ENCODE data around the gene S1PR2. TPM values are rescaled to one million over a fixed set of nuclear protein-coding genes. Genes with fewer than 3 reads are reported as not detected.

S1PR2 gene, protein sequence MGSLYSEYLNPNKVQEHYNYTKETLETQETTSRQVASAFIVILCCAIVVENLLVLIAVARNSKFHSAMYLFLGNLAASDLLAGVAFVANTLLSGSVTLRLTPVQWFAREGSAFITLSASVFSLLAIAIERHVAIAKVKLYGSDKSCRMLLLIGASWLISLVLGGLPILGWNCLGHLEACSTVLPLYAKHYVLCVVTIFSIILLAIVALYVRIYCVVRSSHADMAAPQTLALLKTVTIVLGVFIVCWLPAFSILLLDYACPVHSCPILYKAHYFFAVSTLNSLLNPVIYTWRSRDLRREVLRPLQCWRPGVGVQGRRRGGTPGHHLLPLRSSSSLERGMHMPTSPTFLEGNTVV
- 8.7 TPM for polyA plus RNA-seq (2013, experiment 1 of 2)
- polyA plus RNA-seq (2013, experiment 2 of 2), result 8.2 TPM

DNA sequence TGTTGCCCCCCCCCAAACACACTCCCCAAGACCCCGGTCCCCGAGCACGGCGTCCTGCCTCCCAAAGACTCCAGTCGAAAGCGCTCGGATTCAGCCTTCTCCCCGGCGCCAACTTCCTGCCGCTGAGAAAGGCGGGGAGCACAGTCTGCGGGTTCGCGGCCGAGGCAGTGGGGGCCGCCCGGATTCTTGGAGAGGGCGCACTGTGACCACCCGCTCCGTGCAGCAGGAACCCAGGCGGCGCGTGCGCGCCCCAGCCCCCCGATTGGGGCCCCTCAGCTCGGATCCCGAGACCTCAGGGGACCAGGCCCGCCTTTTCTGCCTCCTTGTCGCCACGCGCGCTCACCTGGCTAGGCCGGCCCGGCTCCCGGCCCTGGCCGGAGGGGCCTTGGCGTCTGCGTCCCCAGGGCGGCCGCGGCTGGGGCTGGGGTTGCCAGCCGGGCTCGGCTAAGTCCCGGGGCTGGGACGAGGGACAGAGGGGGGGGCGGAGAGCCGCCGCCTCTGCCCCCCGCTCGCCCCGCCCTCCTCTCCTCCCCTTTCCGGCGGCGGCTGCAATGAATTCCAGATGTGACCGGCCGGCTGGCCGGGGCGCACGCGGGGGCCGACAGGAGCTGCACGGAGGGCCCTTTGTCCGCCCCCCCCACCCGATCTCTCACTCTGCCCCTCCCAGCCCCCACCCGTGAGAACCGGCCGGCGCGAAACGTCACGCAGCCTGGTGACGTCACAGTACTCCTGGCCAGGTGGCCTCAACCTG is at the start of gene S1PR2:
S1PR2 (minus strand) TSS at position 471 of the 751 bp plus-strand sequence. CDS start 6,426 bp downstream, outside the sequence.
- peak within 1 kb of the TSS; percentile 86 for H3K4me2 ChIP-seq (ENCODE audit: low read length, poor library complexity, severe bottlenecking)
- peak within 1 kb of the TSS; percentile 71 to 84 for H3K4ac ChIP-seq (ENCODE audit: low read depth in 1 of 2, low read length in 2 of 2)
- peak within 1 kb of the TSS; percentile 94 for H3K9ac ChIP-seq (ENCODE audit: low read length)
- no peaks in the 10 kb centered on the region for H3K9me3 ChIP-seq (ENCODE audit: control insufficient read depth, low read length)
- peaks cover 12% of the 10 kb centered on the region for H3K79me1 ChIP-seq (replicated peaks; ENCODE audit: low read length, poor library complexity, severe bottlenecking)
- WGBS, result under 1% methylated on average over 52 of the region's 73 CpGs
- peak within 1 kb of the TSS; percentile 26 to 97 for H3K14ac ChIP-seq (ENCODE audit: low read length in 2 of 2)
- H3K18ac ChIP-seq (ENCODE audit: low read depth in 1 of 2, low read length in 2 of 2), result peak within 1 kb of the TSS; percentile 93 to 99
- peaks cover 13% of the 10 kb centered on the region for H3K4me1 ChIP-seq (ENCODE audit: control insufficient read depth, insufficient read depth, low read depth, low read length)
- H2AK5ac ChIP-seq (ENCODE audit: low read length, severe bottlenecking), result no peak within 1 kb of the TSS
- H4K8ac ChIP-seq (ENCODE audit: low read length), result peak within 1 kb of the TSS; percentile 67
- peak within 1 kb of the TSS; percentile 93 for H2AFZ ChIP-seq (ENCODE audit: low read depth, low read length)
- peak within 1 kb of the TSS; percentile 62 to 90 for H2BK12ac ChIP-seq (ENCODE audit: low read length in 2 of 2)
- peak within 1 kb of the TSS; percentile 91 for H4K91ac ChIP-seq (ENCODE audit: low read length)
- H2BK15ac ChIP-seq (ENCODE audit: low read depth, poor library complexity, severe bottlenecking), result peak within 1 kb of the TSS; percentile 96
- H2BK120ac ChIP-seq (ENCODE audit: low read depth, low read length), result peak within 1 kb of the TSS; percentile 97
- H3K23ac ChIP-seq (ENCODE audit: low read length in 2 of 2), result peak within 1 kb of the TSS; percentile 53 to 66
- no peaks in the 10 kb centered on the region for H3K36me3 ChIP-seq (ENCODE audit: control insufficient read depth in 1 of 2, insufficient read depth in 2 of 2, low read depth in 1 of 2, low read length in 2 of 2)
- peak; percentile 80 for DNase-seq
- no peak within 1 kb of the TSS for H2BK5ac ChIP-seq (ENCODE audit: low read depth, low read length, poor library complexity, severe bottlenecking)
- H3K4me3 ChIP-seq (ENCODE audit: insufficient read depth in 1 of 2, low read depth in 1 of 2, low read length in 2 of 2), result peak within 1 kb of the TSS; percentile 85 to 93
- no peak within 1 kb of the TSS for H3K27ac ChIP-seq (ENCODE audit: low read length, poor library complexity, severe bottlenecking)
- H3K27me3 ChIP-seq (ENCODE audit: control insufficient read depth in 1 of 2, insufficient read depth in 1 of 2, low read length in 2 of 2), result no peaks in the 10 kb centered on the region

DNA sequence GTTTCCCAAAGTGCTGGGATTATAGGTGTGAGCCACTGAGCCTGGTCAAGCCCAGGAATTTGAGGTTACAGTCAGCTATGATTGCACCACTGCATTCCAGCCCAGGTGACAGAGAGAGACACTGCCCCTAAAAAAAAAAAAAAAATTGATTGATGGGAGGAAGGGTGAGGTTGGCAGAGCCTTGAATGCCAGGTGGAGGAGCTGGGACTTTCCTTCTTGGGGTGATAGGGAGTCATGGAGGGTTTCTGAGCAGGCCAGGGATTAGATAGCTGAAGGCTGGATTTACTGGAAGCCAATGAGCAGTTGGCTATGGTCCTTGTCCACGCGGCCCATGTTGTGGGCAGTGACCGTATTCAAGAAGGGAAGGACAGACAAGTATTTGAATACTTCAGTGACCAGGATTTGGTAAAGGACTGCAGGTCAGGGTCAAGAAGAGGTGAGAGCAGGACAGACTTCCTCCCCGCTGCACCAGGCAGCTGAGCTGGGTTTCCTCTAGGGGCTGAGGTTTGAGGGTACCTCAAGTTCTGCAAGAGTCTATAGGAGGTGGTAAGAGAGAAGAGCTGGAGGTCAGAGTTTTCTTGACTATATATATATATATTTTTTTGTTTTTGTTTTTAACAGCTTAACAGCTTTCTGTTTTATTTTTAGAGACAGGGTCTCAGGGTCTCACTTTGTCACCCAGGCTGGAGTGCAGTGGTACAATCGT is 48.8 kb upstream of the S1PR2 start:
- H2BK5ac ChIP-seq (ENCODE audit: low read depth, low read length, poor library complexity, severe bottlenecking), result no peak overlapping the region
- 89% methylated on average over 5 of the region's 5 CpGs for WGBS
- H2BK120ac ChIP-seq (ENCODE audit: low read depth, low read length), result no peak overlapping the region
- H3K27me3 ChIP-seq (ENCODE audit: control insufficient read depth in 1 of 2, insufficient read depth in 1 of 2, low read length in 2 of 2), result no peaks in the 10 kb centered on the region
- no peak overlapping the region for H4K8ac ChIP-seq (ENCODE audit: low read length)
- no peak overlapping the region for H2AFZ ChIP-seq (ENCODE audit: low read depth, low read length)
- H3K23ac ChIP-seq (ENCODE audit: low read length in 2 of 2), result no peak overlapping the region
- H3K4me3 ChIP-seq (ENCODE audit: insufficient read depth in 1 of 2, low read depth in 1 of 2, low read length in 2 of 2), result no peak overlapping the region
- H3K9me3 ChIP-seq (ENCODE audit: control insufficient read depth, low read length), result no peaks in the 10 kb centered on the region
- no peak overlapping the region for H4K91ac ChIP-seq (ENCODE audit: low read length)
- H2BK15ac ChIP-seq (ENCODE audit: low read depth, poor library complexity, severe bottlenecking), result no peak overlapping the region
- no peaks in the 10 kb centered on the region for H3K79me1 ChIP-seq (replicated peaks; ENCODE audit: low read length, poor library complexity, severe bottlenecking)
- H3K4ac ChIP-seq (ENCODE audit: low read depth in 1 of 2, low read length in 2 of 2), result no peak overlapping the region
- no peak overlapping the region for H3K18ac ChIP-seq (ENCODE audit: low read depth in 1 of 2, low read length in 2 of 2)
- peaks cover 29 to 44% of the 10 kb centered on the region in 2 experiments for H3K36me3 ChIP-seq (ENCODE audit: control insufficient read depth in 1 of 2, insufficient read depth in 2 of 2, low read depth in 1 of 2, low read length in 2 of 2)
- no peak overlapping the region for H3K9ac ChIP-seq (ENCODE audit: low read length)
- no peak for DNase-seq
- H3K4me1 ChIP-seq (ENCODE audit: control insufficient read depth, insufficient read depth, low read depth, low read length), result peaks cover 3% of the 10 kb centered on the region
- H2BK12ac ChIP-seq (ENCODE audit: low read length in 2 of 2), result no peak overlapping the region
- no peak overlapping the region for H3K27ac ChIP-seq (ENCODE audit: low read length, poor library complexity, severe bottlenecking)
- no peak overlapping the region for H3K14ac ChIP-seq (ENCODE audit: low read length in 2 of 2)
- H2AK5ac ChIP-seq (ENCODE audit: low read length, severe bottlenecking), result no peak overlapping the region
- H3K4me2 ChIP-seq (ENCODE audit: low read length, poor library complexity, severe bottlenecking), result no peak overlapping the region

DNA sequence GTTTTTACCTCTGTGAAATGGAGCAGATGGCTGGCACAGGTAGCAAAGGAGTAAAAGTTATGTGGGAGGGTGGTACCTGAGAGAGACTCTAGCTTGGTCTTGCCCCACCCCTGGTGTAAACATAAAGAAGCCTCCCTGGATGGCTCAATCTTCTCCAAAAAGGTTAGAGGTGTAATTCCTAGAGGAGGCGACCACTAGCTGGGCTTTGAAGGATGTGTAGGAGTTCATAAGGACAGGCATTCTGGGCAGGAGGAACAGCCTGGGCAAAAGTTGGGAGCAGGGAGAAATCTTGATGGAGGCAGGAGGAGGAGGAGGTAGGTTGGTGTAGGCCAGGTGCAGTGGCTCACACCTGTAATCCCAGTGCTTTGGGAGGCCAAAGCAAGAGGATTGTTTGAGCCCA is 47.8 kb upstream of the S1PR2 start:
- H3K4ac ChIP-seq (ENCODE audit: low read depth in 1 of 2, low read length in 2 of 2), result no peak overlapping the region
- H3K9ac ChIP-seq (ENCODE audit: low read length), result no peak overlapping the region
- no peak overlapping the region for H3K23ac ChIP-seq (ENCODE audit: low read length in 2 of 2)
- H4K8ac ChIP-seq (ENCODE audit: low read length), result no peak overlapping the region
- H3K79me1 ChIP-seq (replicated peaks; ENCODE audit: low read length, poor library complexity, severe bottlenecking), result no peaks in the 10 kb centered on the region
- no peak overlapping the region for H3K14ac ChIP-seq (ENCODE audit: low read length in 2 of 2)
- 98% methylated on average over 1 of the region's 1 CpG for WGBS
- peaks cover 3% of the 10 kb centered on the region for H3K4me1 ChIP-seq (ENCODE audit: control insufficient read depth, insufficient read depth, low read depth, low read length)
- no peak overlapping the region for H2BK15ac ChIP-seq (ENCODE audit: low read depth, poor library complexity, severe bottlenecking)
- H3K27ac ChIP-seq (ENCODE audit: low read length, poor library complexity, severe bottlenecking), result no peak overlapping the region
- no peaks in the 10 kb centered on the region for H3K9me3 ChIP-seq (ENCODE audit: control insufficient read depth, low read length)
- H3K4me2 ChIP-seq (ENCODE audit: low read length, poor library complexity, severe bottlenecking), result no peak overlapping the region
- no peak for DNase-seq
- no peak overlapping the region for H2BK5ac ChIP-seq (ENCODE audit: low read depth, low read length, poor library complexity, severe bottlenecking)
- H3K18ac ChIP-seq (ENCODE audit: low read depth in 1 of 2, low read length in 2 of 2), result no peak overlapping the region
- H4K91ac ChIP-seq (ENCODE audit: low read length), result no peak overlapping the region
- no peak overlapping the region for H2AK5ac ChIP-seq (ENCODE audit: low read length, severe bottlenecking)
- H3K27me3 ChIP-seq (ENCODE audit: control insufficient read depth in 1 of 2, insufficient read depth in 1 of 2, low read length in 2 of 2), result no peaks in the 10 kb centered on the region
- no peak overlapping the region for H2AFZ ChIP-seq (ENCODE audit: low read depth, low read length)
- no peak overlapping the region for H3K4me3 ChIP-seq (ENCODE audit: insufficient read depth in 1 of 2, low read depth in 1 of 2, low read length in 2 of 2)
- no peak overlapping the region for H2BK120ac ChIP-seq (ENCODE audit: low read depth, low read length)
- H3K36me3 ChIP-seq (ENCODE audit: control insufficient read depth in 1 of 2, insufficient read depth in 2 of 2, low read depth in 1 of 2, low read length in 2 of 2), result peaks cover 24 to 40% of the 10 kb centered on the region in 2 experiments
- no peak overlapping the region for H2BK12ac ChIP-seq (ENCODE audit: low read length in 2 of 2)
